NCI-H2171 treated with DMSO at 0.1 percent for 48 hours (cell line): ENCODE data around the gene ADPRS.

Experiments
- DNase-seq: peaks from one replicate; lab custom pipeline; 2025; lab: John Stamatoyannopoulos, UW

ADPRS gene

GRCh38 chr1:36133484-36133883, 44.8 kb downstream of the ADPRS start:
- peak; percentile 66 for DNase-seq

- no peak for DNase-seq
Measured at GRCh38 chr1:36134031-36134430, 45.3 kb downstream of the ADPRS start.

GRCh38 chr1:36134505-36135329, 46.0 kb downstream of the ADPRS start:
- no peak for DNase-seq

GRCh38 chr1:36135330-36135667, 46.6 kb downstream of the ADPRS start:
- no peak for DNase-seq

GRCh38 chr1:36135796-36136195, 47.1 kb downstream of the ADPRS start:
- no peak for DNase-seq

- no peak for DNase-seq
Measured at GRCh38 chr1:36136535-36136934, 47.8 kb downstream of the ADPRS start.

- DNase-seq = no peak
Measured at GRCh38 chr1:36137226-36137625, 48.5 kb downstream of the ADPRS start.

- DNase-seq = peak; percentile 98
Measured at GRCh38 chr1:36137776-36138175, 49.1 kb downstream of the ADPRS start.

GRCh38 chr1:36139521-36139920, 50.8 kb downstream of the ADPRS start:
- DNase-seq = no peak

- DNase-seq = peak; percentile 38
Measured at GRCh38 chr1:36142121-36142520, 53.4 kb downstream of the ADPRS start.

- DNase-seq = no peak
Measured at GRCh38 chr1:36143424-36143823, 54.7 kb downstream of the ADPRS start.
